Measurements from ENCODE around the gene SLC9A6.
"Not testable (repeated sequence)": the region's sequence is repeated elsewhere in the genome, so short reads cannot be mapped to it uniquely, and the experiment has no call there.

SLC9A6 gene

GRCh38 chrX:136046295-136047015, 61.2 kb downstream of the SLC9A6 start:
- peaks cover 7% of the 10 kb centered on the region for H3K36me3 ChIP-seq (ENCODE audit: control insufficient read depth, insufficient read depth, low read length)
- 89 to 100% methylated on average over 3 to 5 of the region's 13 CpGs for WGBS, 2 experiments (ENCODE audit: insufficient coverage in 2 of 2)
- no peak overlapping the region for H3K27ac ChIP-seq (ENCODE audit: low read depth, low read length, severe bottlenecking)
- H3K4me1 ChIP-seq (ENCODE audit: control insufficient read depth, insufficient read depth, low read length, poor library complexity, severe bottlenecking), result peaks cover 3% of the 10 kb centered on the region
- H3K9me3 ChIP-seq (ENCODE audit: control insufficient read depth, low read length), result no peaks in the 10 kb centered on the region
- no peak overlapping the region for H3K4me3 ChIP-seq (ENCODE audit: extremely low read depth, insufficient read depth, low read length, poor library complexity, severe bottlenecking)

- Histone ChIP-seq H3K27ac (ENCODE audit: low read depth, low read length, severe bottlenecking) (no peak overlapping the region), H3K36me3 (ENCODE audit: control insufficient read depth, insufficient read depth, low read length) (peaks cover 7% of the 10 kb centered on the region), H3K4me3 (ENCODE audit: extremely low read depth, insufficient read depth, low read length, poor library complexity, severe bottlenecking) (no peak overlapping the region), H3K9me3 (ENCODE audit: control insufficient read depth, low read length) (no peaks in the 10 kb centered on the region), H3K4me1 (ENCODE audit: control insufficient read depth, insufficient read depth, low read length, poor library complexity, severe bottlenecking) (peaks cover 3% of the 10 kb centered on the region)
- whole genome bisulfite sequencing, 2 experiments (ENCODE audit: insufficient coverage in 2 of 2), result no CpG with 5 or more reads among the region's 2 CpGs
Observed at GRCh38 chrX:136047016-136047642, 61.9 kb downstream of the SLC9A6 start.

- Histone ChIP-seq H3K4me3 (ENCODE audit: extremely low read depth, insufficient read depth, low read length, poor library complexity, severe bottlenecking) (no peak overlapping the region), H3K27ac (ENCODE audit: low read depth, low read length, severe bottlenecking) (no peak overlapping the region), H3K4me1 (ENCODE audit: control insufficient read depth, insufficient read depth, low read length, poor library complexity, severe bottlenecking) (peaks cover 3% of the 10 kb centered on the region), H3K9me3 (ENCODE audit: control insufficient read depth, low read length) (no peaks in the 10 kb centered on the region), H3K36me3 (ENCODE audit: control insufficient read depth, insufficient read depth, low read length) (peaks cover 7% of the 10 kb centered on the region)
- 60 to 100% methylated on average over 1 of the region's 4 CpGs for WGBS, 2 experiments (ENCODE audit: insufficient coverage in 2 of 2)
Observed at GRCh38 chrX:136047969-136048368, 62.7 kb downstream of the SLC9A6 start.

GRCh38 chrX:136048446-136048845, 63.2 kb downstream of the SLC9A6 start:
- no peak overlapping the region for H3K27ac ChIP-seq (ENCODE audit: low read depth, low read length, severe bottlenecking)
- H3K9me3 ChIP-seq (ENCODE audit: control insufficient read depth, low read length), result no peaks in the 10 kb centered on the region
- WGBS, 2 experiments (ENCODE audit: insufficient coverage in 2 of 2), result no CpG with 5 or more reads among the region's 1 CpG
- no peak overlapping the region for H3K4me3 ChIP-seq (ENCODE audit: extremely low read depth, insufficient read depth, low read length, poor library complexity, severe bottlenecking)
- peaks cover 3% of the 10 kb centered on the region for H3K4me1 ChIP-seq (ENCODE audit: control insufficient read depth, insufficient read depth, low read length, poor library complexity, severe bottlenecking)
- H3K36me3 ChIP-seq (ENCODE audit: control insufficient read depth, insufficient read depth, low read length), result peaks cover 7% of the 10 kb centered on the region

- Histone ChIP-seq H3K4me1 (ENCODE audit: control insufficient read depth, insufficient read depth, low read length, poor library complexity, severe bottlenecking) (peaks cover 3% of the 10 kb centered on the region), H3K36me3 (ENCODE audit: control insufficient read depth, insufficient read depth, low read length) (no peaks in the 10 kb centered on the region), H3K9me3 (ENCODE audit: control insufficient read depth, low read length) (no peaks in the 10 kb centered on the region), H3K27ac (ENCODE audit: low read depth, low read length, severe bottlenecking) (no peak overlapping the region), H3K4me3 (ENCODE audit: extremely low read depth, insufficient read depth, low read length, poor library complexity, severe bottlenecking) (no peak overlapping the region)
- 83 to 100% methylated on average over 1 of the region's 3 CpGs for WGBS, 2 experiments (ENCODE audit: insufficient coverage in 2 of 2)
Observed at GRCh38 chrX:136049608-136050007, 64.4 kb downstream of the SLC9A6 start.

GRCh38 chrX:136050875-136051274, 65.6 kb downstream of the SLC9A6 start:
- not testable (repeated sequence) for H3K9me3 ChIP-seq (ENCODE audit: control insufficient read depth, low read length); H3K36me3 ChIP-seq (ENCODE audit: control insufficient read depth, insufficient read depth, low read length); H3K4me3 ChIP-seq (ENCODE audit: extremely low read depth, insufficient read depth, low read length, poor library complexity, severe bottlenecking); H3K4me1 ChIP-seq (ENCODE audit: control insufficient read depth, insufficient read depth, low read length, poor library complexity, severe bottlenecking); H3K27ac ChIP-seq (ENCODE audit: low read depth, low read length, severe bottlenecking)
- 85% methylated on average over 2 of the region's 9 CpGs; no CpG with 5 or more reads in 1 of the 2 experiments for WGBS, 2 experiments (ENCODE audit: insufficient coverage in 2 of 2)

- Histone ChIP-seq H3K4me1 (ENCODE audit: control insufficient read depth, insufficient read depth, low read length, poor library complexity, severe bottlenecking) (peaks cover 3% of the 10 kb centered on the region), H3K9me3 (ENCODE audit: control insufficient read depth, low read length) (no peaks in the 10 kb centered on the region), H3K36me3 (ENCODE audit: control insufficient read depth, insufficient read depth, low read length) (no peaks in the 10 kb centered on the region), H3K27ac (ENCODE audit: low read depth, low read length, severe bottlenecking) (no peak overlapping the region), H3K4me3 (ENCODE audit: extremely low read depth, insufficient read depth, low read length, poor library complexity, severe bottlenecking) (no peak overlapping the region)
- 92 to 100% methylated on average over 1 to 2 of the region's 3 CpGs for WGBS, 2 experiments (ENCODE audit: insufficient coverage in 2 of 2)
Observed at GRCh38 chrX:136051611-136052010, 66.4 kb downstream of the SLC9A6 start.

GRCh38 chrX:136055651-136056221, 70.5 kb downstream of the SLC9A6 start:
- Histone ChIP-seq H3K4me3 (ENCODE audit: extremely low read depth, insufficient read depth, low read length, poor library complexity, severe bottlenecking) (no peak overlapping the region), H3K36me3 (ENCODE audit: control insufficient read depth, insufficient read depth, low read length) (no peaks in the 10 kb centered on the region), H3K9me3 (ENCODE audit: control insufficient read depth, low read length) (no peaks in the 10 kb centered on the region), H3K27ac (ENCODE audit: low read depth, low read length, severe bottlenecking) (no peak overlapping the region), H3K4me1 (ENCODE audit: control insufficient read depth, insufficient read depth, low read length, poor library complexity, severe bottlenecking) (no peaks in the 10 kb centered on the region)
- WGBS, 2 experiments (ENCODE audit: insufficient coverage in 2 of 2), result 89 to 94% methylated on average over 3 to 4 of the region's 5 CpGs

- H3K36me3 ChIP-seq (ENCODE audit: control insufficient read depth, insufficient read depth, low read length), result no peaks in the 10 kb centered on the region
- no peaks in the 10 kb centered on the region for H3K9me3 ChIP-seq (ENCODE audit: control insufficient read depth, low read length)
- H3K27ac ChIP-seq (ENCODE audit: low read depth, low read length, severe bottlenecking), result no peak overlapping the region
- no CpG with 5 or more reads among the region's 4 CpGs for WGBS, 2 experiments (ENCODE audit: insufficient coverage in 2 of 2)
- H3K4me3 ChIP-seq (ENCODE audit: extremely low read depth, insufficient read depth, low read length, poor library complexity, severe bottlenecking), result no peak overlapping the region
- H3K4me1 ChIP-seq (ENCODE audit: control insufficient read depth, insufficient read depth, low read length, poor library complexity, severe bottlenecking), result no peaks in the 10 kb centered on the region
Observed at GRCh38 chrX:136057567-136057966, 72.3 kb downstream of the SLC9A6 start.

- Histone ChIP-seq H3K36me3 (ENCODE audit: control insufficient read depth, insufficient read depth, low read length) (no peaks in the 10 kb centered on the region), H3K27ac (ENCODE audit: low read depth, low read length, severe bottlenecking) (no peak overlapping the region), H3K9me3 (ENCODE audit: control insufficient read depth, low read length) (no peaks in the 10 kb centered on the region), H3K4me1 (ENCODE audit: control insufficient read depth, insufficient read depth, low read length, poor library complexity, severe bottlenecking) (peaks cover 7% of the 10 kb centered on the region), H3K4me3 (ENCODE audit: extremely low read depth, insufficient read depth, low read length, poor library complexity, severe bottlenecking) (no peak overlapping the region)
- 100% methylated on average over 1 of the region's 2 CpGs; no CpG with 5 or more reads in 1 of the 2 experiments for WGBS, 2 experiments (ENCODE audit: insufficient coverage in 2 of 2)
Observed at GRCh38 chrX:136059350-136059749, 74.1 kb downstream of the SLC9A6 start.

- peaks cover 18% of the 10 kb centered on the region for H3K4me1 ChIP-seq (ENCODE audit: control insufficient read depth, insufficient read depth, low read length, poor library complexity, severe bottlenecking)
- H3K27ac ChIP-seq (ENCODE audit: low read depth, low read length, severe bottlenecking), result no peak overlapping the region
- no peaks in the 10 kb centered on the region for H3K9me3 ChIP-seq (ENCODE audit: control insufficient read depth, low read length)
- WGBS, 2 experiments (ENCODE audit: insufficient coverage in 2 of 2), result 76 to 96% methylated on average over 2 to 4 of the region's 8 CpGs
- H3K36me3 ChIP-seq (ENCODE audit: control insufficient read depth, insufficient read depth, low read length), result no peaks in the 10 kb centered on the region
- no peak overlapping the region for H3K4me3 ChIP-seq (ENCODE audit: extremely low read depth, insufficient read depth, low read length, poor library complexity, severe bottlenecking)
Observed at GRCh38 chrX:136061286-136061685, 76.1 kb downstream of the SLC9A6 start.
